Measurements from ENCODE around the gene OAF.

GRCh38 chr11:120186456-120186773 is 24.4 kb upstream of the OAF start:
- no peak for TF ChIP-seq CTCF (IDR thresholded peaks at IDR 0.05; ENCODE audit: insufficient read depth, low read depth, low read length)
- TF ChIP-seq EZH2 (IDR thresholded peaks at IDR 0.05; ENCODE audit: insufficient read depth, low read length), result no peak

All from astrocyte (in vitro differentiated cells and primary cell).